WTC11 (cell line): ENCODE measurements around the gene COL18A1. TPM values are rescaled to one million over a fixed set of nuclear protein-coding genes. Genes with fewer than 3 reads are reported as not detected.
A peak's percentile ranks its signal among the peaks of the same experiment; 100 is the strongest.

Experiments
- ATAC-seq: fragments of 200-7000 bp; cut with Tn5 transposase; 2 replicates; pipeline ENCODE4 v1.10.0; 2021; ENCODE audit warnings: mild to moderate bottlenecking, moderate library complexity
- CTCF ChIA-PET: fragments of 300-600 bp; sonication (Branson Sonifier 250); formaldehyde crosslinking; loops from one replicate; lab custom pipeline; 2021; ENCODE audit warnings: antibody characterized with exemption; lab: Charles Lee
- POLR2A ChIA-PET: fragments of 350-600 bp; sonication (Branson Sonifier 250); formaldehyde crosslinking; loops from one replicate; lab custom pipeline; 2021; ENCODE audit warnings: antibody characterized with exemption; lab: Charles Lee
- DNase-seq: peaks from one replicate; pipeline ENCODE4 v3.0.0; 2021; ENCODE audit warnings: low spot score
- H3K27ac Mint-ChIP-seq: 2 replicates; pipeline ENCODE4 v1.8.0; 2021; ENCODE audit warnings: mixed read lengths
- H3K27me3 Mint-ChIP-seq: 2 replicates; pipeline ENCODE4 v1.8.0; 2021; ENCODE audit warnings: low read depth, mild to moderate bottlenecking, moderate library complexity, mixed read lengths
- H3K36me3 Mint-ChIP-seq: 2 replicates; pipeline ENCODE4 v1.8.0; 2021; ENCODE audit warnings: mixed read lengths
- H3K4me1 Mint-ChIP-seq: 2 replicates; pipeline ENCODE4 v1.8.0; 2022; ENCODE audit warnings: mixed read lengths
- H3K4me3 Mint-ChIP-seq: 2 replicates; pipeline ENCODE4 v1.8.0; 2021; ENCODE audit warnings: mild to moderate bottlenecking, moderate library complexity, mixed read lengths
- H3K9me3 Mint-ChIP-seq: 2 replicates; pipeline ENCODE4 v1.8.0; 2021; ENCODE audit warnings: mixed read lengths
- GABPB1 ChIP-seq: sonication (generic); formaldehyde crosslinking; IDR thresholded peaks from 2 replicates; pipeline ENCODE4 v1.8.1; 2023; ENCODE audit warnings: mild to moderate bottlenecking, missing genetic modification reagents
- HMGXB4 ChIP-seq: sonication (generic); formaldehyde crosslinking; IDR thresholded peaks from 2 replicates; pipeline ENCODE4 v1.8.1; 2023; ENCODE audit warnings: mild to moderate bottlenecking, moderate library complexity, missing genetic modification reagents
- JUN ChIP-seq: sonication (generic); formaldehyde crosslinking; IDR thresholded peaks from 2 replicates; pipeline ENCODE4 v1.8.0; 2023; ENCODE audit warnings: mild to moderate bottlenecking, missing genetic modification reagents
- NFYB ChIP-seq: sonication (generic); formaldehyde crosslinking; conservative IDR thresholded peaks from 2 replicates; pipeline ENCODE4 v1.8.0; 2022; ENCODE audit warnings: low read depth, missing genetic modification reagents
- NR2C2 ChIP-seq: sonication (generic); formaldehyde crosslinking; IDR thresholded peaks from 2 replicates; pipeline ENCODE4 v1.8.0; 2022; ENCODE audit warnings: mild to moderate bottlenecking, missing genetic modification reagents
- PRRX2 ChIP-seq: fragments of 250-450 bp; sonication (Bioruptor Pico); IDR thresholded peaks from 2 replicates; pipeline ENCODE4 v1.8.0; 2021; ENCODE audit warnings: mild to moderate bottlenecking
- SMAD3 ChIP-seq: sonication (generic); formaldehyde crosslinking; IDR thresholded peaks from 2 replicates; pipeline ENCODE4 v1.8.0; 2022; ENCODE audit warnings: missing genetic modification reagents, mild to moderate bottlenecking, borderline replicate concordance
- SMAD4 ChIP-seq: sonication (generic); formaldehyde crosslinking; IDR thresholded peaks from 2 replicates; pipeline ENCODE4 v1.8.0; 2022; ENCODE audit warnings: mild to moderate bottlenecking, missing genetic modification reagents
- STAT6 ChIP-seq: sonication (generic); formaldehyde crosslinking; conservative IDR thresholded peaks from 2 replicates; pipeline ENCODE4 v1.8.1; 2023; ENCODE audit warnings: mild to moderate bottlenecking, low read depth, missing genetic modification reagents, moderate library complexity
- ZNF219 ChIP-seq: sonication (generic); formaldehyde crosslinking; IDR thresholded peaks from 2 replicates; pipeline ENCODE4 v1.8.0; 2023; ENCODE audit warnings: missing genetic modification reagents, mild to moderate bottlenecking, borderline replicate concordance
- ZNF317 ChIP-seq: sonication (generic); formaldehyde crosslinking; IDR thresholded peaks from 2 replicates; pipeline ENCODE4 v1.8.1; 2023; ENCODE audit warnings: low read depth, mild to moderate bottlenecking, moderate library complexity, missing genetic modification reagents, borderline replicate concordance
- total RNA-seq: library from RNA; stranded (reverse); gene quantifications from 3 replicates; pipeline ENCODE4 v1.2.3, GENCODE V29; 2021

COL18A1 gene
- total RNA-seq, 1 experiment from 2014 or later = 231 TPM

- no peaks in the 10 kb centered on the region for H3K27me3 Mint-ChIP-seq
- TF ChIP-seq NR2C2 (CRISPR knock-in tag) = no peak
- POLR2A ChIA-PET = no interaction called here
- H3K4me3 Mint-ChIP-seq = no peak overlapping the region
- DNase-seq (no peak), ATAC-seq (no peak)
- peak overlapping the region; percentile 80 for H3K27ac Mint-ChIP-seq
- H3K9me3 Mint-ChIP-seq = no peaks in the 10 kb centered on the region
- H3K36me3 Mint-ChIP-seq = no peaks in the 10 kb centered on the region
- peaks cover 29% of the 10 kb centered on the region for H3K4me1 Mint-ChIP-seq
- CTCF ChIA-PET = interaction anchor here (1.3 to 2.2 kb wide), 3 partner anchors 12 to 62 kb away, joined by 3 to 8 read pairs (median 4); no protein-coding TSS in a partner anchor
These were observed 15.4 kb downstream of the COL18A1 start for GRCh38 chr21:45420061-45421041.

GRCh38 chr21:45421071-45421845 lies 16.3 kb downstream of the COL18A1 start:
- Mint-ChIP-seq H3K4me1 (peaks cover 22% of the 10 kb centered on the region), H3K36me3 (no peaks in the 10 kb centered on the region), H3K9me3 (no peaks in the 10 kb centered on the region), H3K27ac (peak overlapping the region; percentile 84; the same call in 1 of the 2 replicates), H3K27me3 (no peaks in the 10 kb centered on the region), H3K4me3 (no peak overlapping the region)
- CTCF ChIA-PET = interaction anchor here (0.6 to 2.2 kb wide), 2 partner anchors 18 to 285 kb away, joined by 3 to 8 read pairs; no protein-coding TSS in a partner anchor
- TF ChIP-seq STAT6 (CRISPR knock-in tag) = no peak
- no peak for TF ChIP-seq NFYB (CRISPR knock-in tag)
- TF ChIP-seq SMAD3 = no peak
- no peak for TF ChIP-seq GABPB1 (CRISPR knock-in tag)
- TF ChIP-seq ZNF317 (CRISPR knock-in tag) = no peak
- no peak for TF ChIP-seq SMAD4 (CRISPR knock-in tag)
- no peak for TF ChIP-seq ZNF219 (CRISPR knock-in tag)
- POLR2A ChIA-PET = no interaction called here
- DNase-seq = no peak
- no peak for ATAC-seq

GRCh38 chr21:45421846-45422775 lies 17.1 kb downstream of the COL18A1 start:
- peak overlapping the region; percentile 94 for H3K27ac Mint-ChIP-seq
- no peaks in the 10 kb centered on the region for H3K36me3 Mint-ChIP-seq
- no peaks in the 10 kb centered on the region for H3K27me3 Mint-ChIP-seq
- no peak overlapping the region for H3K4me3 Mint-ChIP-seq
- DNase-seq (peak; percentile 6), ATAC-seq (no peak)
- peaks cover 16% of the 10 kb centered on the region for H3K4me1 Mint-ChIP-seq
- no peaks in the 10 kb centered on the region for H3K9me3 Mint-ChIP-seq
- ChIA-PET CTCF (interaction anchor here (0.6 to 2.4 kb wide), 4 partner anchors 14 to 285 kb away, joined by 3 to 8 read pairs (median 4); no protein-coding TSS in a partner anchor), POLR2A (no interaction called here)
- TF ChIP-seq ZNF219 (CRISPR knock-in tag) (no peak), JUN (no peak), PRRX2 (CRISPR knock-in tag) (no peak), HMGXB4 (CRISPR knock-in tag) (no peak)
